Measurements from ENCODE around the gene KCTD5.

DNA sequence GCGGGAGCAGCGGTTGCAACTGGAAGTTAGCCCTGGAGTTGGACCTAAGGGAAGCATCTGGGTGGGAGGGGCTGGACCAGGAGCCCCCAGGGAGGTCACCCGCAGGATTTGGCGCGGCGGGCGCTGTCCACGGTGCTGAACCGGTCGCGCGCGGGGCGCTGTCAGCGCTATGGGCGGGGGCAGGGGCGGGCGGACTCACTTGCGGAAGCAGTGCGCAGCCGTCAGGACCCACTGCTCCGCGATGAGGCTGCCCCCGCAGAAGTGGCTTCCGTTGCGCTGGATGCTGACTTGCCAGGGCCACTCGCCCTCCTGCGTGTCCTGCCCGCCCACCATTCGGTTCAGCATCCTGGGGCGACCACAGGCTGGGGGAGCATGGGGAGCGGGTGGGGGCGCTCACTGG, 33.2 kb downstream of the KCTD5 start:
- TF ChIP-seq POLR2A (IDR thresholded peaks at IDR 0.05; ENCODE audit: borderline replicate concordance, extremely low read depth, insufficient read depth, insufficient read length) (no peak), CEBPB (IDR thresholded peaks at IDR 0.05; ENCODE audit: low read depth) (no peak), RAD21 (IDR thresholded peaks at IDR 0.05; ENCODE audit: low read depth) (no peak)
- TF ChIP-seq, protein P1, sequence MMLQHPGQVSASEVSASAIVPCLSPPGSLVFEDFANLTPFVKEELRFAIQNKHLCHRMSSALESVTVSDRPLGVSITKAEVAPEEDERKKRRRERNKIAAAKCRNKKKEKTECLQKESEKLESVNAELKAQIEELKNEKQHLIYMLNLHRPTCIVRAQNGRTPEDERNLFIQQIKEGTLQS (IDR thresholded peaks at IDR 0.05): no peak
- TF ChIP-seq, protein P2, sequence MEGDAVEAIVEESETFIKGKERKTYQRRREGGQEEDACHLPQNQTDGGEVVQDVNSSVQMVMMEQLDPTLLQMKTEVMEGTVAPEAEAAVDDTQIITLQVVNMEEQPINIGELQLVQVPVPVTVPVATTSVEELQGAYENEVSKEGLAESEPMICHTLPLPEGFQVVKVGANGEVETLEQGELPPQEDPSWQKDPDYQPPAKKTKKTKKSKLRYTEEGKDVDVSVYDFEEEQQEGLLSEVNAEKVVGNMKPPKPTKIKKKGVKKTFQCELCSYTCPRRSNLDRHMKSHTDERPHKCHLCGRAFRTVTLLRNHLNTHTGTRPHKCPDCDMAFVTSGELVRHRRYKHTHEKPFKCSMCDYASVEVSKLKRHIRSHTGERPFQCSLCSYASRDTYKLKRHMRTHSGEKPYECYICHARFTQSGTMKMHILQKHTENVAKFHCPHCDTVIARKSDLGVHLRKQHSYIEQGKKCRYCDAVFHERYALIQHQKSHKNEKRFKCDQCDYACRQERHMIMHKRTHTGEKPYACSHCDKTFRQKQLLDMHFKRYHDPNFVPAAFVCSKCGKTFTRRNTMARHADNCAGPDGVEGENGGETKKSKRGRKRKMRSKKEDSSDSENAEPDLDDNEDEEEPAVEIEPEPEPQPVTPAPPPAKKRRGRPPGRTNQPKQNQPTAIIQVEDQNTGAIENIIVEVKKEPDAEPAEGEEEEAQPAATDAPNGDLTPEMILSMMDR (IDR thresholded peaks at IDR 0.05 in 2 of 3, conservative IDR thresholded peaks at IDR 0.05 in 1 of 3; ENCODE audit: borderline replicate concordance in 1 of 3, insufficient read depth in 1 of 3, low read depth in 2 of 3, low read length in 2 of 3): no peak
